HG02763 (cell line): Measurements from ENCODE around the gene TMEM218.
"Not testable (repeated sequence)": the region's sequence is repeated elsewhere in the genome, so short reads cannot be mapped to it uniquely, and the experiment has no call there.

Experiments used
- ATAC-seq: cut with Tn5 transposase; IDR thresholded peaks from one replicate; pipeline ENCODE4 v1.9.1; 2021; ENCODE audit warnings: mild to moderate bottlenecking, moderate library complexity; ENCODE audit not compliant: unreplicated experiment

Gene TMEM218

DNA sequence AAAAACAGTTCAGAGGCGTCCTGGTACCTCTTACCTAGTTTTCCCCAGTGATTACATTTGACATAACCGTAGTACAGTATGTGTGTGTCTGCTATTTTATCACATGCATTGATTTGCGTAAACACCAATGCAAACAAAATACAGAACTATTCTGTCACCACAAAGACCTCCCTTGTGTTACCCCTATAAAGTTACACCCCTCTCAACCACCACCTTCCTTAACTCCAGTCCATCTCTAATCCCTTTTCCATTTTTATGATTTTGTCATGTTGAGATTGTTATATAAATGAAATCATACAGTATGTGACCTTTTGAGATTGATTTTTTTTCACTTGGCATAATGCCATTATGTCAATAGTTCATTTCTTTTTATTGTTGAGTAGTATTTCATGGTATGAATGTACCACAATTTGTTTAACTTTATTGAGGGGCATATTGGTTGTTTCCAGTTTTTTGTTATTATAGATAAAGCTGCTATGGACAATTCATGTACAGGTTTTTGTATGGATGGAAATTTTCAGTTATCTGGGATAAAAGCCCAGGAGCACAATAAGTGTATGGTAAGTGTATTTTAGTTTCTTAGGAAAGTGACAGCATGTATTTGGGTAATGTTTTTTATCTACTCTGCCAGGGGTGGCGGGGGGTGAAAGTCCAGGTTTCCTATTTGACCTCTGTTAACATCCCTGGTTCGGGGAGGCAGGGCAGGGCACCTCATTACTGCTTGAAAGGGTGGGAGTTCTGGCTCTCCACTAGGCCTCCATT lies 54.3 kb downstream of the TMEM218 start:
- ATAC-seq: no peak

DNA sequence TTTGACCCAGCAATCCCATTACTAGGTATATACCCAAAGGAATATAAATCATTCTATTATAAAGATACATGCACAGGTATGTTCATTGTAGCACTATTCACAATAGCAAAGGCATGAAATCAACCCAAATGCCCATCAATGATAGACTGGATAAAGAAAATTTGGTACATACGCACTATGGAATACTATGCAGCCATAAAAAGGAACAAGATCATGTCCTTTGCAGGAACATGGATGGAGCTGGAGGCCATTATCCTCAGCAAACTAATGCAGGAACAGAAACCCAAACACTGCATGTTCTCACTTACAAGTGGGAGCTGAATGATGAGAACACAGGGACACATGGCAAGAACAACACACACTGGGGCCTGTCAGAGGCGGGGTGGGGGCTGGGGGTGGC lies 55.3 kb downstream of the TMEM218 start:
- ATAC-seq: not testable (repeated sequence)

DNA sequence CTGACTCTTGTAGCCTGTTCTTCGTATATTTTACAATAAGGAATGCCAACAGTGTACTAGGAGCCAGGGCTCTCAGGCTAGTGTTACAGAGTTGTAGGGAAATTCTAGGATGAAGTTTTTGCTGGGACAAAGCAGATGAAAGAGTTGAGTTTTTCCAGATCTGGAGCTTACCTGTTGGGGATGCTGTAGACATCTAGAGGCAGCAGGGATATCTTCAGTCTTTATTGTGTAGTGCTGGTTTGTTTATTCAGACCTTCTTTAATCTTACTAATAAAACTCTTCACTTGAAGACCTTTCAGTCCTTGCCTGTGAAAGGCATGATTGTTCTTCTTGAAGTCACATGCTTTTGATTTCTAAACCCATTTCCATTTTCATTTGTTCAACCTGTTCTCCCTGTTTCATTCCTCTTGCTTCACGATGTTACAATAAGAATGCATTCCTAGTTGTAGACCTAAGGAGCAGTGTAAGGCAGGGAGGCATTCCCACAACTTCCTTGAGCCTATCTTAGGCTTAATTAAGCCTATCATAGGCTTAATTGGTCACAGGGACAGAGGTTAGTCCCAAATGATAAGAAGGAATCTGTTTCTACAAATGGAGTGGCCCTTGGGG lies 56.2 kb downstream of the TMEM218 start:
- ATAC-seq: no peak

DNA sequence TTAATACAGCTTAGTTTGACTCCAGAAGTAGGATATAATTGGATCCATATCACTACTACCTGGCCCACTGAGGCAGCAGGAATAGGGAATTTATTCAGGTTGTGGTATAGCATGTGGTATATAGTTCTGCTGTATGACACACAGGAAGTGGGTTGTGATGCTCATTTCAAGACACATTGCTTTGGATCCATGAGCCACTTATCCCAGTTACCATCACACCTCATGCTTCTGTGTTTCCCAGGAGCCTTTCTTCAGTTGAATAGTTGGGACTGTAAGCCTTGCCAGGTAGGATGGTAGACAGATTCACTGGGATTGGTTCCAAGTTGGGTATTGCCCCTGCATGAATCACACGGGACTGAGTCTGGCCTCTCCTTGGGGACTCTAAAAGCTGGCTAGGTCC lies 58.3 kb downstream of the TMEM218 start:
- ATAC-seq: no peak

DNA sequence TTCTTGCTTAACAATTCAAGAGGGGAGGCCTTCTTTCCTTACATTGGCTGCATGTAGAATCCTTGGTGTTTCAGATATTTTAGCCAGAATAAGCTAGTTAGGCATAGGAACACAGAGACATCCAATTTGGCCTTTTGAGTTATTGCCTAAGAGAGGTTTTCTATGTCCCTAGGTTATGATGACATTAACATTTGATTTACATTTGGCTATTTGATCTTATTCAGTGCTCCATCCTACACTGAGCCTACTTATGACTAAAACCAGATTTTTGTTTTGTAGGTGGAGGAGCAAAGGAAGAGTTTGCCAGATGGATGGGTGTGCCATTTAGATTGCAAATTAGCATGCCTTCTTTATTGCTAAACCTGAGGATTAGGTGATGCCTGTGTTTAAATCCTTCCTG lies 59.4 kb downstream of the TMEM218 start:
- ATAC-seq: no peak

DNA sequence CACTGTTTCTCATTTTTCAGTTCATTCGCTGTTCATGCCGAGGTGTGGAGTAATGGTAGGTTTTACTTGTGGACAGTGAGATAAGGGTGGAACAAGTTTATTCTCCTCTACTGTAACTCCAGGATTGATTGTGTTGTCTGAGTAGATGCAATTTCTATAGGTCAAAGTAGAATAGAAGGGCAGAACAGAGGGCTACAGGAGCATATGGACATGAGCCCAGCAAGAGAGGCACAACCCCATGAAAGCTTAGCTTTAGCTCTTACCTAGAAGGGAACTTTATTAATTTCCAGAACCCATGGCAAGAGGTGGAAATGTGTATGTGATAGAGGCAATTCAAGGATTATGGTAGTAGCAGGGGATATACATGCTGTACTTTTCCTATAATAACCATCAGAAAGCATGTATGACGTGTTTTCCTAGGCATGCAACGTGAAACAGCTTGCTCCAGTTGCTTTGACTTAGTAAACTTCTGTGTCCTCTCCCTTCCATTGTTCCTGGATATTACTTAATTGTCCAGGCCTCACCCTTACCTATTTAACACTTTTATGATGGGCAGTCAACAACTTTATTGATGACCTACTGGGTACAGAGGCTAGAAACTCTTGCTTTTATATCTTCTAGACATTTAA lies 62.1 kb downstream of the TMEM218 start:
- ATAC-seq: no peak
